Measurements from ENCODE around the gene NLN.
"Not testable (repeated sequence)": the region's sequence is repeated elsewhere in the genome, so short reads cannot be mapped to it uniquely, and the experiment has no call there.

Gene NLN

GRCh38 chr5:65846101-65846500 is 124.1 kb downstream of the NLN start:
- no peak overlapping the region for H3K4me3 ChIP-seq (ENCODE audit: control insufficient read depth, low read depth, low read length)
- no peak for TF ChIP-seq CTCF (IDR thresholded peaks at IDR 0.05; ENCODE audit: control insufficient read depth, insufficient read depth, low read depth, low read length, missing control alignments)
- no peak for DNase-seq (ENCODE audit: low read depth)

DNA sequence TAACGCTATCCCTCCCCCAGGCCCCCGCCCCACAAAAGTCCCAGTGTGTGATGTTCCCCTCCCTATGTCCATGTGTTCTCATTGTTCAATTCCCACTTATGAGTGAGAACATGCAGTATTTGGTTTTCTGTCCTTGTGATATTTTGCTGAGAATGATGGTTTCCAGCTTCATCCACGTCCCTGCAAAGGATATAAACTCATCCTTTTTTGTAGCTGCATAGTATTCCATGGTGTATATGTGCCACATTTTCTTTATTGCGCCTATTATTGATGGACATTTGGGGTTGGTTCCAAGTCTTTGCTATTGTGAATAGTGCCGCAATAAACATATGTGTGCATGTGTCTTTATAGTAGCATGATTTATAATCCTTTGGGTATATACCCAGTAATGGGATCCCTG is 125.0 kb downstream of the NLN start:
- DNase-seq (ENCODE audit: low read depth); H3K4me3 ChIP-seq (ENCODE audit: control insufficient read depth, low read depth, low read length): not testable (repeated sequence)

DNA sequence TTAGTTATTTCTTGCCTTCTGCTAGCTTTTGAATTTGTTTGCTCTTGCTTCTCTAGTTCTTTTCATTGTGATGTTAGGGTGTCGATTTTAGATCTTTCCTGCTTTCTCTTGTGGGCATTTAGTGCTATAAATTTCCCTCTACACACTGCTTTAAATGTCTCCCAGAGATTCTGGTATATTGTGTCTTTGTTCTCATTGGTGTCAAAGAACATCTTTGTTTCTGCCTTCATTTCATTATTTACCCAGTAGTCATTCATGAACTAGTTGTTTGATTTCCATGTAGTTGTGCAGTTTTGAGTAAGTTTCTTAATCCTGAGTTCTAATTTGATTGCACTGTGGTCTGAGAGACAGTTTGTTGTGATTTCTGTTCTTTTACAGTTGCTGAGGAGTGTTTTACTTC is 127.9 kb downstream of the NLN start:
- H3K4me3 ChIP-seq (ENCODE audit: control insufficient read depth, low read depth, low read length); DNase-seq (ENCODE audit: low read depth): not testable (repeated sequence)

DNA sequence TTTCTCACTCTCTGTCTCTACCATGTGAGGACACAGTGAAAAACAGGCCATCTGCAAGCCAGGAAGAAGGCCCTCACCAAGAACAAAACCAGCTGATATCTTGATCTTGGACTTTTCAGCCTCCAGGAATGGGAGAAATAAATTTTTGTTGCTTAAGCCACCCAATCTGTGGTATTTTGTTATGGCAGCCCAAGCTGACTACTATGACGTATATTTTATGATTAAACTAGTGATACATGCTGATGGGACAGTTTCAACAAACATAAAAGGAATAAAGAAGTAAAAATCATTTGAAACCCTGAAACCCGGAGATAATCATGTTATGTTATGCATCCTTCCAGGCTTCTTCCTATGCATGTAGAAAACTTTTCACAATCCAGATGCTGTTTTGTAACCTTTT is 132.9 kb downstream of the NLN start:
- no peak overlapping the region for H3K4me3 ChIP-seq (ENCODE audit: control insufficient read depth, low read depth, low read length)
- peak; percentile 52 for DNase-seq (ENCODE audit: low read depth)
- TF ChIP-seq CTCF (IDR thresholded peaks at IDR 0.05; ENCODE audit: control insufficient read depth, insufficient read depth, low read depth, low read length, missing control alignments), result no peak

DNA sequence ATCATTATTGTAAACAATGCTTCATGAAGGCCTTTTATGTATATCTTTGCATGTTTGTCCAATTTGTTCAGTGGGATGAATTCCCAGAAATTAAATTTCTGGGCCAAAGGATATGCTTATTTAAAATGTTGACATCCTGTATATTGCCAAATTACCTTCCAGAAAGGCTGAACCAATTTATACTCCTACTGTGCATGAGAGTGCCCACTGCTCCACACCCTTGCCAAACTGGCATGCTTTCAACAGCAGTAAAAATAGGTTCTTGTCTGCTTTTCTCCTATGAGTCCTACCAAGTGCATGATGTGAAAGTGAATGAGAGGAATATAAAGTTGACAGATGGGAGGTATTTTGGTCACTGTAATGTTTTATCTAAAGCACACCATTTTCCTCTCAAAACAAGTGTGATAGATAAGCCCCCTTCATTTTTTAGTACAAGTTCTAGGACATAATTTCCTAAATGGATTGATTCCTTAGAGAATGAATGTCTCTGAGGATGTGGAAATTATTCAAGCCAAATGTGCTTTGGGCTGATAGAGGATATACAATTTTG is 133.8 kb downstream of the NLN start:
- DNase-seq (ENCODE audit: low read depth), result no peak
- no peak for TF ChIP-seq CTCF (IDR thresholded peaks at IDR 0.05; ENCODE audit: control insufficient read depth, insufficient read depth, low read depth, low read length, missing control alignments)
- no peak overlapping the region for H3K4me3 ChIP-seq (ENCODE audit: control insufficient read depth, low read depth, low read length)

GRCh38 chr5:65856520-65856919 is 134.5 kb downstream of the NLN start:
- no peak for TF ChIP-seq CTCF (IDR thresholded peaks at IDR 0.05; ENCODE audit: control insufficient read depth, insufficient read depth, low read depth, low read length, missing control alignments)
- DNase-seq (ENCODE audit: low read depth), result no peak
- H3K4me3 ChIP-seq (ENCODE audit: control insufficient read depth, low read depth, low read length), result no peak overlapping the region

GRCh38 chr5:65858316-65858715 is 136.3 kb downstream of the NLN start:
- H3K4me3 ChIP-seq (ENCODE audit: control insufficient read depth, low read depth, low read length), result no peak overlapping the region
- DNase-seq (ENCODE audit: low read depth), result no peak
- TF ChIP-seq CTCF (IDR thresholded peaks at IDR 0.05; ENCODE audit: control insufficient read depth, insufficient read depth, low read depth, low read length, missing control alignments), result no peak

GRCh38 chr5:65861830-65862241 is 139.8 kb downstream of the NLN start:
- DNase-seq (ENCODE audit: low read depth), result peak; percentile 98
- no peak overlapping the region for H3K4me3 ChIP-seq (ENCODE audit: control insufficient read depth, low read depth, low read length)
- no peak for TF ChIP-seq CTCF (IDR thresholded peaks at IDR 0.05; ENCODE audit: control insufficient read depth, insufficient read depth, low read depth, low read length, missing control alignments)
